H1 (cell line): ENCODE data around the gene KCND1. TPM values are rescaled to one million over a fixed set of nuclear protein-coding genes. Genes with fewer than 3 reads are reported as not detected.

Source experiments
- CTCF ChIA-PET: fragments of 300-600 bp; sonication (Branson Sonifier 250); formaldehyde crosslinking; loops from one replicate; lab custom pipeline; 2021; ENCODE audit not compliant: partially characterized antibody; lab: Charles Lee
- POLR2A ChIA-PET: fragments of 300-600 bp; sonication (Branson Sonifier 250); formaldehyde crosslinking; loops from one replicate; lab custom pipeline; 2021; ENCODE audit warnings: inconsistent platforms; ENCODE audit not compliant: partially characterized antibody; lab: Charles Lee
- DNase-seq, 2 experiments: peaks; one replicate each; pipeline versions ENCODE4 v3.0.0 to v3.0.0-alpha.2; 2010 to 2022; ENCODE audit warnings: low spot score in 2 of 2, low read depth in 1 of 2, mixed read lengths in 1 of 2
- FAIRE-seq: peaks from 2 replicates; lab custom pipeline; 2011; peaks lifted over from hg19 to GRCh38; lab: Jason Lieb, UNC
- H2AFZ ChIP-seq: 2 replicates; pipeline ENCODE4 v1.8.1; 2012; ENCODE audit warnings: low read length, inconsistent platforms
- H2AK5ac ChIP-seq: 2 replicates; pipeline ENCODE4 v1.6.1; 2013; ENCODE audit warnings: low read depth, low read length
- H2BK120ac ChIP-seq: replicated peaks from 2 replicates; pipeline ENCODE3; 2013; ENCODE audit warnings: low read depth, low read length, inconsistent platforms
- H2BK12ac ChIP-seq: 2 replicates; pipeline ENCODE4 v1.6.1; 2013; ENCODE audit warnings: low read depth, low read length
- H2BK15ac ChIP-seq: 2 replicates; pipeline ENCODE4 v1.6.1; 2013; ENCODE audit warnings: low read length
- H2BK20ac ChIP-seq: 2 replicates; pipeline ENCODE4 v1.6.1; 2013; ENCODE audit warnings: low read length
- H2BK5ac ChIP-seq: 2 replicates; pipeline ENCODE4 v1.6.1; 2013; ENCODE audit warnings: low read depth, low read length
- H3K14ac ChIP-seq: 2 replicates; pipeline ENCODE4 v1.6.1; 2013; ENCODE audit warnings: inconsistent platforms; ENCODE audit not compliant: insufficient read length
- H3K18ac ChIP-seq: 2 replicates; pipeline ENCODE4 v1.6.1; 2013; ENCODE audit warnings: low read length; ENCODE audit errors: extremely low read depth
- H3K23ac ChIP-seq: 2 replicates; pipeline ENCODE4 v1.6.1; 2013; ENCODE audit warnings: inconsistent platforms; ENCODE audit not compliant: insufficient read length
- H3K23me2 ChIP-seq: 2 replicates; pipeline ENCODE4 v1.6.1; 2013; ENCODE audit warnings: low read depth, low read length
- H3K27ac ChIP-seq: 2 replicates; pipeline ENCODE4 v1.6.1; 2011; ENCODE audit warnings: low read depth, low read length, inconsistent platforms
- H3K27me3 ChIP-seq, 4 experiments: replicated peaks in 1 of 4; 1 replicate in 1 of 4; 2 replicates in 3 of 4; pipeline versions ENCODE4 v1.6.1 to v1.8.1; 2011 to 2013; ENCODE audit warnings: low read length in 3 of 4, mild to moderate bottlenecking in 3 of 4, inconsistent platforms in 2 of 4, mixed read lengths in 2 of 4, moderate library complexity in 1 of 4; ENCODE audit not compliant: control insufficient read depth in 3 of 4, insufficient read depth in 3 of 4; ENCODE audit errors: extremely low read depth in 1 of 4
- H3K36me3 ChIP-seq, 4 experiments: 2 replicates each; pipeline versions ENCODE4 v1.6.1 to v1.8.1; 2011 to 2013; ENCODE audit warnings: mild to moderate bottlenecking in 4 of 4, low read length in 3 of 4, moderate library complexity in 2 of 4, control low read depth in 1 of 4, inconsistent platforms in 1 of 4; ENCODE audit not compliant: insufficient read depth in 4 of 4, control insufficient read depth in 2 of 4
- H3K4ac ChIP-seq: replicated peaks from 2 replicates; pipeline ENCODE3; 2013; ENCODE audit warnings: low read length, low read depth, mixed read lengths, inconsistent platforms; ENCODE audit not compliant: insufficient read length
- H3K4me1 ChIP-seq, 4 experiments: replicated peaks in 1 of 4; 1 replicate in 1 of 4; 2 replicates in 3 of 4; pipeline versions ENCODE4 v1.6.1 to v1.8.1; 2011 to 2013; ENCODE audit warnings: low read length in 3 of 4, inconsistent platforms in 2 of 4, mixed read lengths in 1 of 4; ENCODE audit not compliant: insufficient read depth in 4 of 4, control insufficient read depth in 3 of 4
- H3K4me2 ChIP-seq, 2 experiments: 2 replicates each; pipeline versions ENCODE4 v1.6.1 to v1.8.1; 2011 to 2013; ENCODE audit warnings: low read depth in 2 of 2, low read length in 2 of 2, control low read depth in 1 of 2, inconsistent platforms in 1 of 2, mild to moderate bottlenecking in 1 of 2; ENCODE audit not compliant: insufficient read depth in 1 of 2
- H3K4me3 ChIP-seq, 4 experiments: fragments of 200-600, 300-600 bp in 1 of 4; sonication (generic), shearing (Covaris generic), sonication (Bioruptor Twin) in 1 of 4; 2 replicates each; pipeline versions ENCODE4 v1.5.1 to v1.8.1; 2011 to 2016; ENCODE audit warnings: low read length in 4 of 4, low read depth in 3 of 4, control low read depth in 2 of 4, inconsistent platforms in 2 of 4, mild to moderate bottlenecking in 2 of 4, mixed read lengths in 1 of 4, moderate library complexity in 1 of 4; ENCODE audit not compliant: insufficient read depth in 2 of 4; ENCODE audit errors: extremely low read depth in 1 of 4
- H3K56ac ChIP-seq: replicated peaks from 2 replicates; pipeline ENCODE3; 2013; ENCODE audit warnings: low read depth, mild to moderate bottlenecking, mixed read lengths, low read length, inconsistent platforms; ENCODE audit not compliant: insufficient read length
- H3K79me1 ChIP-seq: 2 replicates; pipeline ENCODE4 v1.6.1; 2013; ENCODE audit warnings: low read depth, low read length, control low read depth
- H3K79me2 ChIP-seq, 2 experiments: 2 replicates each; pipeline versions ENCODE4 v1.6.1 to v1.8.1; 2012 to 2013; ENCODE audit warnings: low read length in 2 of 2, mild to moderate bottlenecking in 2 of 2, inconsistent platforms in 1 of 2; ENCODE audit not compliant: insufficient read depth in 2 of 2, control insufficient read depth in 1 of 2
- H3K9ac ChIP-seq, 4 experiments: replicated peaks in 1 of 4; 1 replicate in 1 of 4; 2 replicates in 3 of 4; pipeline versions ENCODE4 v1.6.1 to v1.8.1; 2011 to 2013; ENCODE audit warnings: low read depth in 3 of 4, low read length in 3 of 4, control low read depth in 2 of 4, mild to moderate bottlenecking in 2 of 4, moderate library complexity in 2 of 4, inconsistent platforms in 1 of 4; ENCODE audit errors: extremely low read depth in 1 of 4
- H3K9me3 ChIP-seq, 2 experiments: 2 replicates each; pipeline versions ENCODE4 v1.6.1 to v1.8.1; 2012 to 2013; ENCODE audit warnings: mild to moderate bottlenecking in 2 of 2, moderate library complexity in 2 of 2, control low read depth in 1 of 2, inconsistent platforms in 1 of 2, low read depth in 1 of 2, low read length in 1 of 2, mixed read lengths in 1 of 2; ENCODE audit not compliant: insufficient read depth in 2 of 2
- H4K20me1 ChIP-seq, 2 experiments: replicated peaks in 1 of 2; 2 replicates each; pipeline versions ENCODE3 to v1.8.1; 2011 to 2013; ENCODE audit warnings: inconsistent platforms in 2 of 2, low read length in 2 of 2, mild to moderate bottlenecking in 1 of 2; ENCODE audit not compliant: insufficient read depth in 2 of 2, control insufficient read depth in 1 of 2
- H4K5ac ChIP-seq: 2 replicates; pipeline ENCODE4 v1.6.1; 2013; ENCODE audit warnings: low read length, low read depth, mixed read lengths, inconsistent platforms; ENCODE audit not compliant: insufficient read length
- H4K8ac ChIP-seq: 2 replicates; pipeline ENCODE4 v1.8.0; 2013; ENCODE audit warnings: mild to moderate bottlenecking, moderate library complexity, low read length, inconsistent platforms; ENCODE audit not compliant: insufficient read depth; ENCODE audit errors: extremely low read depth
- H4K91ac ChIP-seq: replicated peaks from 2 replicates; pipeline ENCODE3; 2013; ENCODE audit warnings: low read length, mixed read lengths, inconsistent platforms; ENCODE audit not compliant: insufficient read length
- ASH2L ChIP-seq: fragments of 200-600, 300-600 bp; sonication (generic); IDR thresholded peaks from one replicate; pipeline ENCODE4 v1.7.1; 2017; ENCODE audit warnings: low read length
- CHD1 ChIP-seq: IDR thresholded peaks from 2 replicates; pipeline ENCODE4 v1.6.1; 2012; ENCODE audit warnings: low read depth, low read length, improper control_type of control experiment
- CHD2 ChIP-seq: IDR thresholded peaks from 2 replicates; pipeline ENCODE4 v1.6.1; 2012; ENCODE audit warnings: low read length, improper control_type of control experiment
- CREB1 ChIP-seq: IDR thresholded peaks from 2 replicates; pipeline ENCODE4 v1.6.1; 2012; ENCODE audit warnings: inconsistent platforms
- FOSL1 ChIP-seq: IDR thresholded peaks from 2 replicates; pipeline ENCODE4 v1.6.1; 2011; ENCODE audit warnings: mild to moderate bottlenecking, low read depth, low read length, moderate library complexity; ENCODE audit not compliant: insufficient read depth
- HDAC2 ChIP-seq, 2 experiments: fragments of 300-600 bp in 1 of 2; sonication (generic) in 1 of 2; IDR thresholded peaks; 2 replicates each; pipeline ENCODE4 v1.6.1; 2011 to 2012; ENCODE audit warnings: low read depth in 2 of 2, low read length in 2 of 2, mild to moderate bottlenecking in 2 of 2, moderate library complexity in 2 of 2, borderline replicate concordance in 1 of 2, inconsistent platforms in 1 of 2
- JUN ChIP-seq: IDR thresholded peaks from 2 replicates; pipeline ENCODE4 v1.6.1; 2011; ENCODE audit warnings: low read depth, mild to moderate bottlenecking, improper control_type of control experiment, low read length
- POU5F1 ChIP-seq: IDR thresholded peaks from 2 replicates; pipeline ENCODE4 v1.6.1; 2011; ENCODE audit warnings: low read depth, mild to moderate bottlenecking, low read length, moderate library complexity
- RFX5 ChIP-seq: IDR thresholded peaks from 2 replicates; pipeline ENCODE4 v1.6.1; 2011; ENCODE audit warnings: low read depth, low read length, improper control_type of control experiment, borderline replicate concordance
- SRF ChIP-seq: IDR thresholded peaks from 2 replicates; pipeline ENCODE4 v1.6.1; 2011; ENCODE audit warnings: mild to moderate bottlenecking, low read depth, low read length, moderate library complexity
- TAF1 ChIP-seq: IDR thresholded peaks from 2 replicates; pipeline ENCODE4 v1.6.1; 2011; ENCODE audit warnings: mild to moderate bottlenecking, low read depth, low read length
- TCF12 ChIP-seq: IDR thresholded peaks from 2 replicates; pipeline ENCODE4 v1.6.1; 2011; ENCODE audit warnings: low read depth, mild to moderate bottlenecking, low read length
- YY1 ChIP-seq: IDR thresholded peaks from 2 replicates; pipeline ENCODE4 v1.6.1; 2011; ENCODE audit warnings: low read depth, mild to moderate bottlenecking, low read length
- WGBS, 2 experiments: shearing (Covaris generic) in 1 of 2; methylation state at CpG; one replicate each; pipeline versions ENCODE4 v1.1.6 to v1.1.7; 2013 to 2015; ENCODE audit warnings: low lambda C conversion rate in 2 of 2, mixed read lengths in 2 of 2, inconsistent platforms in 1 of 2, low coverage in 1 of 2, missing lambda C conversion rate in 1 of 2; ENCODE audit not compliant: insufficient replicate concordance in 2 of 2, insufficient coverage in 1 of 2, insufficient read length in 1 of 2; ENCODE audit errors: extremely low coverage in 1 of 2, missing lambda C conversion rate in 1 of 2; 5-methylcytosine and 5-hydroxymethylcytosine counted together
- polyA plus RNA-seq, 7 experiments: library from polyadenylated mRNA; depleted of rRNA in 3 of 7; stranded (reverse) in 5 of 7; unstranded in 2 of 7; fragments of >200 nt in 5 of 7; fragments of 200-250 nt in 2 of 7; gene quantifications; 1 replicate in 5 of 7; 2 replicates in 1 of 7; 4 replicates in 1 of 7; pipeline versions ENCODE4 v1.2.1 to v1.2.3, GENCODE V29; 2011 to 2013; ENCODE audit warnings: missing spikeins in 2 of 7, mixed read lengths in 2 of 7
- total RNA-seq: library from RNA; stranded (reverse); fragmentation: NEBNext Ultra II Directional; extraction: Animal tissue kit (Norgen Biotek cat#: 25700); gene quantifications from 2 replicates; pipeline ENCODE4 v1.2.1, GENCODE V29; 2021

Gene KCND1
- total and polyA plus RNA-seq, 2 of the 8 experiments (the other 6 are each of a cell fraction or from before 2014, with no cell fraction given), result 3.1 to 6.8 TPM

DNA sequence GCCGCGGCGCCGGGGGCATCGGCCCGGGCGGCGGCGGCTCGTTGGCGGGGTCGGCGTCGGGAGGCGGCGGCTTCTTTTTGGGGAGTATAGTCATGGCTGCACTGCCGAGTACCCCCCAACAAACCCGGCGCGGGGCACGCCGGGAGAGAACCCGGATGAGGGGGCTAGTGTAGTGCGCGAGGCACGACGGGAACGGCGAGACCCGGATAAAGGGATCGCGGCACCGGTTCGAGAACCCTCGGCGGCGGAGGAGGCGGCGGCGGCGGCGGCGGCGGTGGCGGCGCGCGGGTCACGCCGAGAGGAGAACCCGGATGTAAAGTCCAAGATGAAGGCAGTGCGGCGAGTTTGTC is 14.2 kb downstream of the KCND1 start, which contains the start of gene OTUD5:
Gene OTUD5 (minus strand): TSS at position 131 of the 350 bp plus-strand sequence. CDS start 37 bp downstream, at position 94.
- CTCF ChIA-PET, result interaction anchor here (2.0 kb wide), 1 partner anchor 9 kb away, joined by 4 read pairs; no protein-coding TSS in a partner anchor
- DNase-seq (peak in 1 of 2 experiments; percentile 76), FAIRE-seq (no peak)
- Histone ChIP-seq H3K4me2 (peak within 1 kb of the TSS; percentile 72 to 90), H4K91ac (no peak within 1 kb of the TSS), H2AK5ac (no peak within 1 kb of the TSS), H3K18ac (no peak within 1 kb of the TSS; the same call in none of the 2 replicates), H3K36me3 (peaks cover 0 to 13% (median 6%) of the 10 kb centered on the region in 4 experiments; a peak in 6 of 8 replicates), H4K8ac (peak within 1 kb of the TSS; percentile 95), H3K23ac (no peak within 1 kb of the TSS), H2BK12ac (peak within 1 kb of the TSS; percentile 92; the same call in 1 of the 2 replicates), H3K4me3 (peak within 1 kb of the TSS; percentile 80 to 94 (median 91)), H2BK5ac (peak within 1 kb of the TSS; percentile 96; the same call in 1 of the 2 replicates), H3K56ac (no peak within 1 kb of the TSS), H3K9me3 (no peaks in the 10 kb centered on the region), H3K79me1 (peaks cover 7% of the 10 kb centered on the region; the same call in 1 of the 2 replicates), H3K79me2 (peaks cover 16 to 46% of the 10 kb centered on the region in 2 experiments; a peak in 3 of 4 replicates), H3K9ac (peak within 1 kb of the TSS; percentile 82 to 97 (median 94)), H3K14ac (no peak within 1 kb of the TSS), H2BK20ac (no peak within 1 kb of the TSS), H3K27me3 (no peaks in the 10 kb centered on the region), H2AFZ (peak within 1 kb of the TSS; percentile 98), H3K4me1 (peaks cover 0 to 7% (median 2%) of the 10 kb centered on the region in 4 experiments; a peak in 4 of 7 replicates), H2BK15ac (no peak within 1 kb of the TSS), H2BK120ac (no peak within 1 kb of the TSS), H4K5ac (peak within 1 kb of the TSS; percentile 87), H3K23me2 (peaks cover 4% of the 10 kb centered on the region; the same call in 1 of the 2 replicates), H4K20me1 (peaks cover 0 to 2% of the 10 kb centered on the region in 2 experiments), H3K27ac (peak within 1 kb of the TSS; percentile 97), H3K4ac (no peak within 1 kb of the TSS)
- no CpG with 5 or more reads among the region's 53 CpGs for WGBS, 2 experiments
- POLR2A ChIA-PET, result interaction anchor here (0.7 to 6.7 kb wide), 9 partner anchors 11 to 87 kb away, joined by 3 to 70 read pairs (median 8); partner anchors contain the start of genes KCND1, PQBP1, SLC35A2 and TIMM17B
- TF ChIP-seq POU5F1 (no peak), RFX5 (no peak), HDAC2 (IDR thresholded peaks at IDR 0.05; ENCODE audit: borderline replicate concordance in 1 of 2, low read depth in 2 of 2, low read length in 2 of 2) (no peak), ASH2L (peak; percentile 30), FOSL1 (no peak), YY1 (0 out of 2 replicates have a peak, but pooled peaks have one; percentile 17), TAF1 (peak; percentile 59; the same call in 1 of the 2 replicates), CHD1 (no peak), CHD2 (no peak), SRF (no peak), TCF12 (no peak), JUN (no peak), CREB1 (no peak)
